IMR-90 (cell line): ENCODE measurements around the gene PRSS56. TPM values are rescaled to one million over a fixed set of nuclear protein-coding genes. Genes with fewer than 3 reads are reported as not detected.

ENCODE experiments used
- MAZ ChIP-seq: IDR thresholded peaks from 2 replicates; pipeline ENCODE4 v1.6.1; 2012; ENCODE audit warnings: low read depth, mild to moderate bottlenecking, low read length, improper control_type of control experiment, moderate library complexity, borderline replicate concordance
- RAD21 ChIP-seq: IDR thresholded peaks from 2 replicates; pipeline ENCODE4 v1.6.1; 2012; ENCODE audit warnings: low read length, improper control_type of control experiment
- polyA plus RNA-seq, 3 experiments: library from polyadenylated mRNA; depleted of rRNA; stranded (reverse); fragments of >200 nt; gene quantifications; 2 replicates each; pipeline ENCODE4 v1.2.3, GENCODE V29; 2012; ENCODE audit warnings: low replicate concordance in 1 of 3
- total RNA-seq: library from RNA; depleted of rRNA; stranded (reverse); fragments of >200 nt; gene quantifications from 2 replicates; pipeline ENCODE4 v1.2.3, GENCODE V29; 2012; rRNA removed

PRSS56 gene
- total and polyA plus RNA-seq, 2 of the 4 experiments (the other 2 are of a cell fraction) = not detected

DNA sequence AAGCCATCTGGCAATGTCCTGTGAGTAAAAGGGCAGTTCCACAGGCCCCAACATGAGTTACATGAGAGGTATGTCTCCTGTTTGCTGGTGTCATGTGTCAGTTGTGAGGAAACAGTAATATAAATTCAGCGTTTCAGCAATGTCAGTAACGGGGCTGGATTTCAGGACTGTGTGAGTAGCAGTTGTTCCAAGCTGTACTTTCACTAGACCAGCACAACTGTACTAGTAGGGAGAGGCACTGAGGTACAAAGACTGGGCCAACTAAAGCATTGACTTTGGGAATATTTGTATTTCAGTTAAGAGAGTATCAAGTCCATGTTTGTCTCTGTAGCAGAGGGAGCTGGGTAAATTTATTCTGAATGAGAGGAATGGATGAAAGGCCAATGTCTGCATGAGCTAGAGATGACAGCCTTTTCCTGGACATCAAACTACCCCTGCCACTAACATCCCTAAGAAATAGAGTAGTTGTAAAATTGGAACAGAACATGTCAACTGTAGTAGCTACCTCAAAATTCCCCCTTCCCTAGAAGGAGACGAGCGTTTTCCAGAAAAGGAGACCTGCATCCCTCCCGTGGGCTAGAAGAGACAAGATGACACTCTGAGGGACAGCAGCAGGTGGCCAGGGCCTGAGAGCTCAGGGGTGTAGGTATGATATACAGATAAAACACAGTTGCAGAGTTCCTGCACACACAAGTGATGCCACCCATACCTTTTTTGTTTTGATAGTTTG is 54.7 kb downstream of the PRSS56 start (continued):
- TF ChIP-seq MAZ (0 out of 2 replicates have a peak, but pooled peaks have one; percentile 21), RAD21 (no peak)

Other genes with a start within 250 kb of the PRSS56 start
- not detected in 2 replicates for gene ALPP, start 141.6 kb upstream of the PRSS56 start, total RNA-seq
- not detected in 2 replicates for gene ALPP, start 141.6 kb upstream of the PRSS56 start, polyA plus RNA-seq (2012; rRNA removed)
- not detected in 2 replicates for gene ALPG, start 113.5 kb upstream of the PRSS56 start, total RNA-seq
- gene ALPG, start 113.5 kb upstream of the PRSS56 start, polyA plus RNA-seq (2012; rRNA removed) = not detected in 2 replicates
- not detected in 2 replicates for gene ALPI, start 64.2 kb upstream of the PRSS56 start, total RNA-seq
- not detected in 2 replicates for gene ALPI, start 64.2 kb upstream of the PRSS56 start, polyA plus RNA-seq (2012; rRNA removed)
- not detected in 2 replicates for gene ECEL1, start 32.6 kb upstream of the PRSS56 start, total RNA-seq
- not detected in 2 replicates for gene ECEL1, start 32.6 kb upstream of the PRSS56 start, polyA plus RNA-seq (2012; rRNA removed)
- gene CHRND, start 5.8 kb downstream of the PRSS56 start, total RNA-seq = not detected in 2 replicates
- not detected in 2 replicates for gene CHRND, start 5.8 kb downstream of the PRSS56 start, polyA plus RNA-seq (2012; rRNA removed)
- gene CHRNG, start 19.3 kb downstream of the PRSS56 start, total RNA-seq = not detected in 2 replicates
- gene CHRNG, start 19.3 kb downstream of the PRSS56 start, polyA plus RNA-seq (2012; rRNA removed) = not detected in 2 replicates
- gene TIGD1, start 30.2 kb downstream of the PRSS56 start, total RNA-seq = 2.7 and 2.8 TPM in 2 replicates
- 2.4 and 2.9 TPM in 2 replicates for gene TIGD1, start 30.2 kb downstream of the PRSS56 start, polyA plus RNA-seq (2012; rRNA removed)
- 105 and 149 TPM in 2 replicates for gene EIF4E2, start 30.3 kb downstream of the PRSS56 start, total RNA-seq
- gene EIF4E2, start 30.3 kb downstream of the PRSS56 start, polyA plus RNA-seq (2012; rRNA removed) = 44.0 and 52.1 TPM in 2 replicates
- gene EFHD1, start 113.2 kb downstream of the PRSS56 start, total RNA-seq = not detected in 2 replicates
- 0.27 and 0.36 TPM in 2 replicates for gene EFHD1, start 113.2 kb downstream of the PRSS56 start, polyA plus RNA-seq (2012; rRNA removed)
- gene GIGYF2, start 176.9 kb downstream of the PRSS56 start, total RNA-seq = 52.5 and 66.0 TPM in 2 replicates
- 14.7 and 18.3 TPM in 2 replicates for gene GIGYF2, start 176.9 kb downstream of the PRSS56 start, polyA plus RNA-seq (2012; rRNA removed)